GM18502 (cell line): Measurements from ENCODE around the gene BLOC1S5.

Experiments
- ATAC-seq: cut with Tn5 transposase; IDR thresholded peaks from one replicate; pipeline ENCODE4 v1.9.1; 2021; ENCODE audit warnings: mild to moderate bottlenecking; ENCODE audit not compliant: unreplicated experiment, poor library complexity

Gene BLOC1S5, protein sequence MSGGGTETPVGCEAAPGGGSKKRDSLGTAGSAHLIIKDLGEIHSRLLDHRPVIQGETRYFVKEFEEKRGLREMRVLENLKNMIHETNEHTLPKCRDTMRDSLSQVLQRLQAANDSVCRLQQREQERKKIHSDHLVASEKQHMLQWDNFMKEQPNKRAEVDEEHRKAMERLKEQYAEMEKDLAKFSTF

DNA sequence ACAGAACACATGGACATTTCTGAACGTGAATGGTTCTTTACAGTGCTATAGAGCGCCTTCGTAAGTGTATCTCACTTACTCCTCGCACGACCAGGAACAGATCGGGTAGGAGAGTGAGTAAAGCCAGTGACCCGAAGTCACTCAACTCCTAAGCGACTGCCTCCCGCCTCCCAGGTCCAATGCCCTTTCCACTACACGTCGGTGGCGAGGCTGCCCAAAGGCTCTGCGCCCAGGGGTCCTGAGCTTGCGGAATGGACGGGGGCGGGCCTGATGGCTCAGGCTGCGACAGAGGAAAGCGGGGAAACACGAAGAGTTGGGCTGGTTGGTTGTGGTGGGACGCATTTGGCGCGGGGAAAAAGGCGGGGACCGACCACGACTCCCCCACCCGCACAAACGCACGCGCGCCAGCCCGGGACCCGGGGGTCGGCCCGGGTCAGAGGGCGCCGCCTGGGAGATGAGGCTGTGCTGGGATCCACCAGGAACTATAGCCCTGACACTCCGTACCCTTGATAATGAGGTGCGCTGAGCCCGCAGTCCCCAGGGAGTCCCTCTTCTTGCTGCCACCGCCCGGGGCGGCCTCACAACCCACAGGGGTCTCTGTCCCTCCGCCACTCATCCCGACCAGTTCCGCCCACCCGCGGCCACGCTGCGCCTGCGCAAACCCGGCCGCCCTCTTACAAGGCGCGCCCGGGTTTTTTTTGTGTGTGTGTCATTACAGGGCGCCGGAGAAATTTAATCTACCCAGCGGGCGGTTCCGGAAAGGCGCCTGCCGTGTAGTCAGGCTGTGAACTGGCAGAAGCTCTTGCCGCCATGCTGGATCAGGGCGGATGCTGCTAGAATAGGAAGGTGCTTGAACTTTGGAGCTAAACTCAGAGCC, at the start of gene BLOC1S5:
Gene BLOC1S5 (minus strand): TSS at position 629 of the 877 bp plus-strand sequence. CDS start 13 bp downstream, at position 616.
- ATAC-seq = peak; percentile 90

- no peak for ATAC-seq
These were observed 49.0 kb upstream of the BLOC1S5 start for GRCh38 chr6:8113131-8113654.

DNA sequence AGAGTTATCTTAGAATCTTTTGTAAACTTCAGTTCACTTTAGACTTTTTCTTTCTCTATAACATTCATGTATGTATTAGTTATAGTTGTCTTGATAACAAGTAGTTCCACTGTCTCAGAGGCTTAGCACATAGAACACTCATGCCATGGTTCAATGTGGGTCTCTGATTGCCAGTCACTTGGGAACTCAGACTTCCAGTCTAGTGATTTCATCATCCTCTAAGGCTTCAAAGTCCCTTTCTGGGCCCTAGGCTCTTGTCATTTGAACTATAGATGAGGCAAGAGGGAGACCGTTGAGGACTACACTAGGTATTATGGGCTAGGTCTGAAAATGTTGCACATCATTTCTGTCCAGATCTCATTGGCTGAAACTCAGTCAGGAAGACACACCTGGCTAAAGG, 46.5 kb upstream of the BLOC1S5 start:
- no peak for ATAC-seq

DNA sequence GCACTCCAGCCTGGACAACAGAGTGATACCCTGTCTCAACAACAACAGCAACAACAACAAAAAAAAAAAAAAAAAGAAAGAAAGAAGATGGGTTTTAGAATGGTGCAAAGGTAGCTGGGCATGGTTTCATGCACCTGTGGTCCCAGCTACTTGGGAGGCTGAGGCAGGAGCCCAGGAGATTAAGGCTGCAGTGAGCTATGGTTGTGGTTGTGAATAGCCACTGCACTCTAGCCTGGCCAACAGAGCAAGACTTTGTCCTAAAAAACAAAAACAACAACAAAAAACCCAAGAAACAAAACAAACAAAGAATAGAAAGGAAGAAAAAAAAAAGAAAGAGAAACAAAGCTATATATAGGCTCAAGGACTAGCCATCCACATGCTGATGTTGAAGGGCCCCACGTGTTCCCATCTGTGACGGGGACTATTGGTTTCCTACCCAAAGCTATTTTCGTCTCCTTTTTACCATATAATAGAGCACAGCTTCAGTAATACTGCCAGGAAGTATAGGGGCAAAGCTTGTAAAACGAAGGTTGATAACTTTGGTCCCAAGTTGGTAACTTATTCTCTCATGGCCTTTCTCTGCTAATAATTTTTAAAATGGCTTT, 46.0 kb upstream of the BLOC1S5 start:
- peak; percentile 92 for ATAC-seq

- ATAC-seq = no peak
These were observed 44.8 kb upstream of the BLOC1S5 start for GRCh38 chr6:8108759-8109539.

- no peak for ATAC-seq
These were observed 44.0 kb upstream of the BLOC1S5 start for GRCh38 chr6:8108031-8108660.

DNA sequence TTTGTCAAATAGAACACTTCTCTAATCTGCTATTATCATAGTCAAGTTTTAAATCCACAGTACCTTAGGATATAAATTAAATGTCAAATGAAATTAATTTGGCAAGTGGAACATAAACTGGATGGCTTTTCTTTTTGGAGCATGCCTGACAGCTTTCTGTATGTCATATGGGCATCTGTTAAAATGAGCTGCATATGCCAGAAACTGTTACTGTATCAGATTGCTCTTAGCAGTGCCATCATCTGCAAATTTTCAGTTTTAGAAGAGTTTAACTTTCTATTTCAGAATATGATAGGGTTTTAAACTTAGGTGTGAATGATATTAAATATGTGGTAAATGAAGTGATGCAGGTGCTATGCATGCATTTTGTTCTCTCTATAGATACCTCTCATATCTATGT, 41.6 kb upstream of the BLOC1S5 start:
- no peak for ATAC-seq

- no peak for ATAC-seq
These were observed 39.5 kb upstream of the BLOC1S5 start for GRCh38 chr6:8103726-8104125.

DNA sequence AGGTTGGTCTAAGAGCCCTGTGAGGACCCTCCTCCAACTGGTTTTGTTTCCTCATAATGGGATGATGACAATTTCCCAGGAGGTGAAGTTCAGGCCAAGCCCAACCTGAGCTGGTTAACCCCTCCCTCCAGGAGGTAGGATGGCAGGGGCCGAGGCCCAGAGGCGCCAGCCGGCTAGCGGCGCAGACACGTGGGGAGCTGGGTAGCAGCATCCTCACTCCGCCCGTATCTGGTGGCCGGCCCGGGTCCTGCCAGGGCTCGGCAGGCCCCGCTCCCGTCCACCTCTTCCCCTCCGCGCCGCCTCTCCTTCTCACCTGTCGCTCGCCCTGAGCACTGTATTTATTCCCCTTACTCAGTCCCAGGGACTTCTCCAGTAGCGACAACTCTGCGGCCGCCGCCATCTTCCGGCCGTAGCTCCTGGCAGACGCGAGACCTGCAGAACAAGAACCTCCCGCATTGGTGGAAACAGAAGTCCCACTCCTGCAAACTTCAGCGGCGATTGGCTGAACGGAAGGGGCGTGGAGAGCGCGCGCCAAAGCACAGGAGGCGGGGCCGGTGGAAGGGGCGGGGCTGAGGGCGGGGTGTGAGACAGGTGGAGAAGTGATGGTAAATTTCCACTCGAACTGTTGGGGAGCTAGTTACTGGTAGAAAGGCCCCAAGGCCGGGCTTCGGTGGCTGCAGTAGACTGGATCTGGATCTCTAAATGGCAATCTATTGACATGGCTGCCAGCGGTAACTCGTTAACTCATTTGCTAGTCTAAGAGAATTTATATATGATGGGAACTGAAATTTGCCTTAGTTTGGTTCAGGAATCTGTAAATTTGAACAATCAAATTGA, 38.2 kb upstream of the BLOC1S5 start, which contains the start of gene EEF1E1:
Gene EEF1E1 (minus strand): TSS at position 427 of the 837 bp plus-strand sequence. CDS start 27 bp downstream, at position 400.
- peak; percentile 99 for ATAC-seq

- no peak for ATAC-seq
These were observed 36.1 kb upstream of the BLOC1S5 start for GRCh38 chr6:8100159-8100854.

DNA sequence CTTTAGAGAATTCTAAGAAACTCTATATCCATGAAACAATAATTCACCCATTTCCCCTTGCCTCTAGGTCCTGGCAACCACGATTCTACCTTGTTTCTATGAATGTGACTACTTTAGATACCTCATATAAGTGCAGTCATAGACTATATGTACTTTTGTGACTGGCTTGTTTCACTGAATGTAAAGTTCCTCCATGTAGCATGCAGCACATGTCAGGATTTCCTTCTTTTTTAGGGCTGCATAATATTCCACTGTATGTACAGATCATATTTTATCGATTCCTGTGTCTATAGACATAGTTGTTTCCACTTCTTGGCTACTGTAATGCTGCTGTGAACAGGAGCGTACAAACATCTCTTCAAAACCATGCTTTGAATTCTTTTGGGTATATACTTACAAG, 26.5 kb upstream of the BLOC1S5 start:
- ATAC-seq = no peak

GRCh38 chr6:8088886-8089285, 24.7 kb upstream of the BLOC1S5 start:
- no peak for ATAC-seq

GRCh38 chr6:8087870-8088754, 23.9 kb upstream of the BLOC1S5 start:
- ATAC-seq = no peak

DNA sequence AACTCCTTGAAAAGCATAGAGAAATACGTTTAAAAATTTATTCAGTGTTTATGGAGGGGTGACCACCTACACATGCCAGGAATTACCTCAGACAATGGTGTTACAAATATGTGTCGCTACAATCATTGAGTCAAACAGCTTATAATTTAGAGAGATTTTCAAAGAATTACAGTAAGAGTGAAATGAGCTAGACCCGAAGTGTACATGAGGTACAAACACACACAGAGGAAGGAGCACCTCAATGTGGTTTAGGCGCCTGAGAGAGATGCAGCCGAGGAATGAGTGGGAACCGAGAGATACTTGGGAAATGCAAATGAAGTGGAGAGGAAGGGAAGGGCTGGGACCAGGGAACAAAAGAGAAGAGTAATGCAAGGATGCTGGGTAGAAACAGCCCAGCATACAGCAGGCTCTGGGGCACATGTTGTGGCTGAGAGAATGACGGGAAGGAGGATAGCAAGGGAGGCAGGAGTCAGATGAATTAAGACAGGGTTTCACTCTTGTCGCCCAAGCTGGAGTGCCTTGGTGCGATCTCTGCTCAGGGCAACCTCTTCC, 22.6 kb upstream of the BLOC1S5 start:
- ATAC-seq = no peak

DNA sequence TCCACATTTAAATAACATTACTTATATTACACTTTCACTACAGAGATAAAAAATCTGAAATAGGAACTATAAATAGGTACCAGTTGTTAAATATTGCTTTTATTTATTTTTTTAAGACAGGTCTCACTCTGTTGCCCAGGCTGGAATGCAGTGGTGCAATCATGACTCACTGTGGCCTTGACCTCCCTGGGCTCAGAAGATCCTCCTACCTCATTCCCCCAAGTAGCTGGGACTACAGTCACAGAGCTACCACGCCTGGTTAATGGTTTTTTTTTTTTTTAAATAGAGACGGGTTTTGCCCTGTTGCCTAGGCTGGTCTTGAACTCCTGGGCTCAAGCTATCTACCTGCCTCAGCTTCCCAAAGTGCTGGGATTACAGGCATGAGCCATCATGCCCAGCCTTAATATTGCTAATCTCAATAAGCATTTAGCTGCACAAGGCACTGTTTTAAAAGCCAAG, 20.9 kb upstream of the BLOC1S5 start:
- ATAC-seq = no peak

- no peak for ATAC-seq
These were observed 20.4 kb upstream of the BLOC1S5 start for GRCh38 chr6:8084586-8084985.
